ENCODE data around the gene PEX7. TPM values are rescaled to one million over a fixed set of nuclear protein-coding genes. Genes with fewer than 3 reads are reported as not detected.
"Not testable (repeated sequence)": the region's sequence is repeated elsewhere in the genome, so short reads cannot be mapped to it uniquely, and the experiment has no call there.

The PEX7 gene
- total and polyA plus RNA-seq, 2 experiments from 2014 or later = 11.8 to 13.5 TPM

DNA sequence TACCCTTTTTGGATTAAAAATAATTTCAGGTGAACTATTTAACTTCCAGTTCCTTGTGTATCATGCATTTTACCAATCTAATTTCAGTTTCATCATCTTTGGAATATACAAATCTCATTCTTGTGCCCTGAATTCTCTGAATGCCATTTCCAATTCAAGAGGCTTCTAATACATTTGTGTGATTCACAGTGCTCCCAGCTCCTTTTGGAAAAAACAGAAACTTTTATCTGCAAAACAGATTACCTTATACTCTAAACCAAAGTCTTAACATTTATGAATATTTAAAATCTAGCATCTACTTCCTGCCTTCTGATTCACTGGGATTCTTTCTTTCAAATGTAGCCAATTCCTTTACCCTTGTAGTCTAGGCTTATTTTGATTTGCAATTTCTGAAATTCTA, 11.1 kb upstream of the PEX7 start (continued):
- TF ChIP-seq, protein P1, sequence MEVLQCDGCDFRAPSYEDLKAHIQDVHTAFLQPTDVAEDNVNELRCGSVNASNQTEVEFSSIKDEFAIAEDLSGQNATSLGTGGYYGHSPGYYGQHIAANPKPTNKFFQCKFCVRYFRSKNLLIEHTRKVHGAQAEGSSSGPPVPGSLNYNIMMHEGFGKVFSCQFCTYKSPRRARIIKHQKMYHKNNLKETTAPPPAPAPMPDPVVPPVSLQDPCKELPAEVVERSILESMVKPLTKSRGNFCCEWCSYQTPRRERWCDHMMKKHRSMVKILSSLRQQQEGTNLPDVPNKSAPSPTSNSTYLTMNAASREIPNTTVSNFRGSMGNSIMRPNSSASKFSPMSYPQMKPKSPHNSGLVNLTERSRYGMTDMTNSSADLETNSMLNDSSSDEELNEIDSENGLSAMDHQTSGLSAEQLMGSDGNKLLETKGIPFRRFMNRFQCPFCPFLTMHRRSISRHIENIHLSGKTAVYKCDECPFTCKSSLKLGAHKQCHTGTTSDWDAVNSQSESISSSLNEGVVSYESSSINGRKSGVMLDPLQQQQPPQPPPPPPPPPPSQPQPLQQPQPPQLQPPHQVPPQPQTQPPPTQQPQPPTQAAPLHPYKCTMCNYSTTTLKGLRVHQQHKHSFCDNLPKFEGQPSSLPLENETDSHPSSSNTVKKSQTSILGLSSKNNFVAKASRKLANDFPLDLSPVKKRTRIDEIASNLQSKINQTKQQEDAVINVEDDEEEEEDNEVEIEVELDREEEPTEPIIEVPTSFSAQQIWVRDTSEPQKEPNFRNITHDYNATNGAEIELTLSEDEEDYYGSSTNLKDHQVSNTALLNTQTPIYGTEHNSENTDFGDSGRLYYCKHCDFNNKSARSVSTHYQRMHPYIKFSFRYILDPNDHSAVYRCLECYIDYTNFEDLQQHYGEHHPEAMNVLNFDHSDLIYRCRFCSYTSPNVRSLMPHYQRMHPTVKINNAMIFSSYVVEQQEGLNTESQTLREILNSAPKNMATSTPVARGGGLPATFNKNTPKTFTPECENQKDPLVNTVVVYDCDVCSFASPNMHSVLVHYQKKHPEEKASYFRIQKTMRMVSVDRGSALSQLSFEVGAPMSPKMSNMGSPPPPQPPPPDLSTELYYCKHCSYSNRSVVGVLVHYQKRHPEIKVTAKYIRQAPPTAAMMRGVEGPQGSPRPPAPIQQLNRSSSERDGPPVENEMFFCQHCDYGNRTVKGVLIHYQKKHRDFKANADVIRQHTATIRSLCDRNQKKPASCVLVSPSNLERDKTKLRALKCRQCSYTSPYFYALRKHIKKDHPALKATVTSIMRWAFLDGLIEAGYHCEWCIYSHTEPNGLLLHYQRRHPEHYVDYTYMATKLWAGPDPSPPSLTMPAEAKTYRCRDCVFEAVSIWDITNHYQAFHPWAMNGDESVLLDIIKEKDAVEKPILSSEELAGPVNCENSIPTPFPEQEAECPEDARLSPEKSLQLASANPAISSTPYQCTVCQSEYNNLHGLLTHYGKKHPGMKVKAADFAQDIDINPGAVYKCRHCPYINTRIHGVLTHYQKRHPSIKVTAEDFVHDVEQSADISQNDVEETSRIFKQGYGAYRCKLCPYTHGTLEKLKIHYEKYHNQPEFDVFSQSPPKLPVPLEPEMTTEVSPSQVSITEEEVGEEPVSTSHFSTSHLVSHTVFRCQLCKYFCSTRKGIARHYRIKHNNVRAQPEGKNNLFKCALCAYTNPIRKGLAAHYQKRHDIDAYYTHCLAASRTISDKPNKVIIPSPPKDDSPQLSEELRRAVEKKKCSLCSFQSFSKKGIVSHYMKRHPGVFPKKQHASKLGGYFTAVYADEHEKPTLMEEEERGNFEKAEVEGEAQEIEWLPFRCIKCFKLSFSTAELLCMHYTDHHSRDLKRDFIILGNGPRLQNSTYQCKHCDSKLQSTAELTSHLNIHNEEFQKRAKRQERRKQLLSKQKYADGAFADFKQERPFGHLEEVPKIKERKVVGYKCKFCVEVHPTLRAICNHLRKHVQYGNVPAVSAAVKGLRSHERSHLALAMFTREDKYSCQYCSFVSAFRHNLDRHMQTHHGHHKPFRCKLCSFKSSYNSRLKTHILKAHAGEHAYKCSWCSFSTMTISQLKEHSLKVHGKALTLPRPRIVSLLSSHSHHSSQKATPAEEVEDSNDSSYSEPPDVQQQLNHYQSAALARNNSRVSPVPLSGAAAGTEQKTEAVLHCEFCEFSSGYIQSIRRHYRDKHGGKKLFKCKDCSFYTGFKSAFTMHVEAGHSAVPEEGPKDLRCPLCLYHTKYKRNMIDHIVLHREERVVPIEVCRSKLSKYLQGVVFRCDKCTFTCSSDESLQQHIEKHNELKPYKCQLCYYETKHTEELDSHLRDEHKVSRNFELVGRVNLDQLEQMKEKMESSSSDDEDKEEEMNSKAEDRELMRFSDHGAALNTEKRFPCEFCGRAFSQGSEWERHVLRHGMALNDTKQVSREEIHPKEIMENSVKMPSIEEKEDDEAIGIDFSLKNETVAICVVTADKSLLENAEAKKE (CRISPR knock-in tag; IDR thresholded peaks at IDR 0.05) = no peak
- TF ChIP-seq POLR2AphosphoS5 (IDR thresholded peaks at IDR 0.05; ENCODE audit: low read depth) = no peak
- no peak for TF ChIP-seq ZNF331 (CRISPR knock-in tag; IDR thresholded peaks at IDR 0.05; ENCODE audit: low read depth)
- no peak for TF ChIP-seq JUNB (IDR thresholded peaks at IDR 0.05; ENCODE audit: unreplicated experiment)
- TF ChIP-seq EZH2phosphoT487 (IDR thresholded peaks at IDR 0.05; ENCODE audit: unreplicated experiment) = no peak
- TF ChIP-seq, protein P2, sequence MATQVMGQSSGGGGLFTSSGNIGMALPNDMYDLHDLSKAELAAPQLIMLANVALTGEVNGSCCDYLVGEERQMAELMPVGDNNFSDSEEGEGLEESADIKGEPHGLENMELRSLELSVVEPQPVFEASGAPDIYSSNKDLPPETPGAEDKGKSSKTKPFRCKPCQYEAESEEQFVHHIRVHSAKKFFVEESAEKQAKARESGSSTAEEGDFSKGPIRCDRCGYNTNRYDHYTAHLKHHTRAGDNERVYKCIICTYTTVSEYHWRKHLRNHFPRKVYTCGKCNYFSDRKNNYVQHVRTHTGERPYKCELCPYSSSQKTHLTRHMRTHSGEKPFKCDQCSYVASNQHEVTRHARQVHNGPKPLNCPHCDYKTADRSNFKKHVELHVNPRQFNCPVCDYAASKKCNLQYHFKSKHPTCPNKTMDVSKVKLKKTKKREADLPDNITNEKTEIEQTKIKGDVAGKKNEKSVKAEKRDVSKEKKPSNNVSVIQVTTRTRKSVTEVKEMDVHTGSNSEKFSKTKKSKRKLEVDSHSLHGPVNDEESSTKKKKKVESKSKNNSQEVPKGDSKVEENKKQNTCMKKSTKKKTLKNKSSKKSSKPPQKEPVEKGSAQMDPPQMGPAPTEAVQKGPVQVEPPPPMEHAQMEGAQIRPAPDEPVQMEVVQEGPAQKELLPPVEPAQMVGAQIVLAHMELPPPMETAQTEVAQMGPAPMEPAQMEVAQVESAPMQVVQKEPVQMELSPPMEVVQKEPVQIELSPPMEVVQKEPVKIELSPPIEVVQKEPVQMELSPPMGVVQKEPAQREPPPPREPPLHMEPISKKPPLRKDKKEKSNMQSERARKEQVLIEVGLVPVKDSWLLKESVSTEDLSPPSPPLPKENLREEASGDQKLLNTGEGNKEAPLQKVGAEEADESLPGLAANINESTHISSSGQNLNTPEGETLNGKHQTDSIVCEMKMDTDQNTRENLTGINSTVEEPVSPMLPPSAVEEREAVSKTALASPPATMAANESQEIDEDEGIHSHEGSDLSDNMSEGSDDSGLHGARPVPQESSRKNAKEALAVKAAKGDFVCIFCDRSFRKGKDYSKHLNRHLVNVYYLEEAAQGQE (IDR thresholded peaks at IDR 0.05; ENCODE audit: unreplicated experiment) = no peak

DNA sequence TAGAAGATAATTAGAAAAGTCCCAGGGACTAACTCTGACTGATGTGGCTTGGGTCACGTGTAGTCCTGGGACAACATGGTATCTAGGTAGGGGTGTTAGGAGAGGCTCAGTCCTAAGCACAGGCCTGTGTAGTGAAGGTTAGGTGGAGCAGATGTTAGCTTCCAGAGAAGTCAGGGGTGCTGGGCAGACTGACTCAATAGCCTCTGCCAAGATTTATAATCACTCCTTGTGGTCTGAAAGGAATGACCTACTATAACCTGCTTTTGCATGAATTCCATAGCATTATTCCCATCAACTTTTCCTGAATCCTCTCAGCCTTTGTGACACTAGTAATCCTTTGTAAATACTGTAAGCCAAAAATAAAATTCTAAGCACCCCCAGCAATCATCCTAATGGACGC, 10.2 kb upstream of the PEX7 start:
- no peak overlapping the region for H3K27ac Mint-ChIP-seq
- H3K9me3 Mint-ChIP-seq = no peaks in the 10 kb centered on the region
- H3K36me3 Mint-ChIP-seq (ENCODE audit: low read depth) = no peaks in the 10 kb centered on the region
- H3K4me1 ChIP-seq (ENCODE audit: insufficient read depth) = peaks cover 4% of the 10 kb centered on the region; the same call in 1 of the 2 replicates
- H3K27me3 ChIP-seq (ENCODE audit: insufficient read depth) = no peaks in the 10 kb centered on the region
- H3K4me1 Mint-ChIP-seq = peaks cover 2% of the 10 kb centered on the region; the same call in 1 of the 3 replicates
- H3K9me2 ChIP-seq (ENCODE audit: insufficient read depth) = no peaks in the 10 kb centered on the region
- no peak overlapping the region for H3K4me3 ChIP-seq
- H4K20me1 ChIP-seq (replicated peaks; ENCODE audit: insufficient read depth) = no peaks in the 10 kb centered on the region
- no peaks in the 10 kb centered on the region for H3K36me3 ChIP-seq (ENCODE audit: insufficient read depth)
- H3K79me2 ChIP-seq (replicated peaks; ENCODE audit: insufficient read depth) = no peaks in the 10 kb centered on the region
- no peaks in the 10 kb centered on the region for H3F3A ChIP-seq (replicated peaks; ENCODE audit: low read depth)
- no peaks in the 10 kb centered on the region for H3K27me3 Mint-ChIP-seq (ENCODE audit: insufficient read depth, low read depth, poor library complexity)
- no peak overlapping the region for H3K4me2 ChIP-seq
- TF ChIP-seq EZH2phosphoT487 (IDR thresholded peaks at IDR 0.05; ENCODE audit: unreplicated experiment) (no peak), EZH2 (IDR thresholded peaks at IDR 0.05; ENCODE audit: low read depth, unreplicated experiment) (no peak)
- TF ChIP-seq, protein P3, sequence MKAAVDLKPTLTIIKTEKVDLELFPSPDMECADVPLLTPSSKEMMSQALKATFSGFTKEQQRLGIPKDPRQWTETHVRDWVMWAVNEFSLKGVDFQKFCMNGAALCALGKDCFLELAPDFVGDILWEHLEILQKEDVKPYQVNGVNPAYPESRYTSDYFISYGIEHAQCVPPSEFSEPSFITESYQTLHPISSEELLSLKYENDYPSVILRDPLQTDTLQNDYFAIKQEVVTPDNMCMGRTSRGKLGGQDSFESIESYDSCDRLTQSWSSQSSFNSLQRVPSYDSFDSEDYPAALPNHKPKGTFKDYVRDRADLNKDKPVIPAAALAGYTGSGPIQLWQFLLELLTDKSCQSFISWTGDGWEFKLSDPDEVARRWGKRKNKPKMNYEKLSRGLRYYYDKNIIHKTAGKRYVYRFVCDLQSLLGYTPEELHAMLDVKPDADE (IDR thresholded peaks at IDR 0.05) = no peak
- DNase-seq (ENCODE audit: low spot score) (no peak), ATAC-seq (no peak)
- H2AFZ ChIP-seq = peak overlapping the region; percentile 63; the same call in 1 of the 2 replicates
- no peak overlapping the region for H3K4me3 Mint-ChIP-seq
- no peak overlapping the region; the same call in 1 of the 2 replicates for H3K27ac ChIP-seq (ENCODE audit: low read depth)

DNA sequence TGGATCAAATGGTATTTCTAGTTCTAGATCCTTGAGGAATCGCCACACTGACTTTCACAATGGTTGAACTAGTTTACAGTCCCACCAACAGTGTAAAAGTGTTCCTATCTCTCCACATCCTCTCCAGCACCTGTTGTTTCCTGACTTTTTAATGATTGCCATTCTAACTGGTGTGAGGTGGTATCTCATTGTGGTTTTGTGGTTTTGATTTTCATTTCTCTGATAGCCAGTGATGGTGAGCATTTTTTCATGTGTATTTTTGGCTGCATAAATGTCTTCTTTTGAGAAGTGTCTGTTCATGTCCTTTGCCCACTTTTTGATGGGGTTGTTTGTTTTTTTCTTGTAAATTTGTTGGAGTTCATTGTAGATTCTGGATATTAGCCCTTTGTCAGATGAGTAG, 6.8 kb upstream of the PEX7 start:
- not testable (repeated sequence) for H3K4me3 Mint-ChIP-seq; H3K27ac ChIP-seq (ENCODE audit: low read depth); H3F3A ChIP-seq (replicated peaks; ENCODE audit: low read depth); H3K4me2 ChIP-seq; H3K4me1 ChIP-seq (ENCODE audit: insufficient read depth); H2AFZ ChIP-seq; H3K79me2 ChIP-seq (replicated peaks; ENCODE audit: insufficient read depth); H4K20me1 ChIP-seq (replicated peaks; ENCODE audit: insufficient read depth); H3K27me3 ChIP-seq (ENCODE audit: insufficient read depth); H3K36me3 Mint-ChIP-seq (ENCODE audit: low read depth); ATAC-seq; DNase-seq (ENCODE audit: low spot score); H3K4me1 Mint-ChIP-seq; H3K4me3 ChIP-seq; H3K9me3 Mint-ChIP-seq; H3K9me2 ChIP-seq (ENCODE audit: insufficient read depth); H3K27me3 Mint-ChIP-seq (ENCODE audit: insufficient read depth, low read depth, poor library complexity); H3K36me3 ChIP-seq (ENCODE audit: insufficient read depth); H3K27ac Mint-ChIP-seq
